BE2C (cell line): ENCODE data around the gene ISYNA1.

Experiments used
- DNase-seq: peaks from one replicate; pipeline ENCODE4 v3.0.0-alpha.2; 2020
- H3K27me3 ChIP-seq: fragments of 250-450 bp; sonication (Bioruptor Pico); 2 replicates; pipeline ENCODE4 v1.5.1; 2020; ENCODE audit warnings: mild to moderate bottlenecking
- H3K36me3 ChIP-seq: fragments of 250-450 bp; sonication (Bioruptor Pico); 2 replicates; pipeline ENCODE4 v1.5.1; 2020; ENCODE audit warnings: mild to moderate bottlenecking
- H3K4me1 ChIP-seq: fragments of 250-450 bp; sonication (Bioruptor Pico); 2 replicates; pipeline ENCODE4 v1.5.1; 2020
- H3K4me3 ChIP-seq: 2 replicates; pipeline ENCODE4 v1.5.1; 2011; ENCODE audit warnings: low read depth, low read length
- H3K9me3 ChIP-seq: fragments of 250-450 bp; sonication (Bioruptor Pico); 2 replicates; pipeline ENCODE4 v1.5.1; 2020
- CTCF ChIP-seq: IDR thresholded peaks from 2 replicates; pipeline ENCODE4 v1.5.1; 2012; ENCODE audit warnings: mild to moderate bottlenecking, low read depth, low read length

Gene ISYNA1

GRCh38 chr19:18439025-18439909, 1.3 kb upstream of the ISYNA1 start:
- Histone ChIP-seq H3K4me3 (no peak overlapping the region), H3K36me3 (peaks cover 22% of the 10 kb centered on the region), H3K4me1 (peaks cover 9% of the 10 kb centered on the region), H3K9me3 (no peaks in the 10 kb centered on the region), H3K27me3 (no peaks in the 10 kb centered on the region)
- no peak for DNase-seq
- TF ChIP-seq CTCF: no peak

GRCh38 chr19:18438331-18439024, 545 bp upstream of the ISYNA1 start:
- peaks cover 12% of the 10 kb centered on the region for H3K4me1 ChIP-seq
- H3K4me3 ChIP-seq: no peak overlapping the region
- no peak for DNase-seq

DNA sequence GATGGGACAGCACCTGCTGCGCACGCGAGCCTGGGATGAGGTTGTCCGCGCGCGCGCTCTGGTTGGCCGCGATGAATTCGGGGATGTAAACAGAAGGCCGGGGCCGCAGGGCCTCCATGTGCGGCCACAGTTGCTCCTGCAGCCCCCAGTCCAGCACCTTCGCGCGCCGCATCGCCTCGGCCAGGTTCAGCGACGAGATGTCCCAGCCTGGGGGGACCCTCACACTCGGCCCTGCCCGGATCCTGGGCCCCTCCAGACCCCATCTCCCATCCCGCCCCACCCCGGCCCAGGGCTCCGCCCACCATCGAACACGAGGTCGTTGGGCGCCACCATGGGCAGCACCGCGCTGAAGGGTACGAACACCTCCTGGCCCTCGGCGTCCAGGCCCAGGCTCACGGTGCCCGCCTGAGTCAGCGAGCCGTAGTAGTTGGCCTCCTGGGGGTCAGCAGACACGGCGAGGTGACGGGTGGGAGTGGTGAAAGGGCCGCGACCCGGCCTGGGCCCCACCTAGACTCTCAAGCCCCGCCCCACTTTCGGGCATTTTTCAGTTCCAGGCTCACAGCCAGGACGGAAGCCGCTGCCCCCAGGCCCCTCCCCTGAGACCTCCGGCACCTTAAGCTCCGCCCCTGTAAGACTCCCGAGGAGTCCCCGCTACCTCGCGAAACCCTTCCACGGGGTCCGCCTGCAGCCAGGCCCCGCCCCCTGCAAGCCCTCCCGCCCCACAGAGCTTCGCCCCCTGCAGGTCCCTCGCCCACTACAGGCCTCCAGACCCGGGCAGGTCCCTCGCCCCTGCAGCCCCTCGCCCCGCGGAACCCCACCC, 1.1 kb downstream of the ISYNA1 start:
- DNase-seq: peak; percentile 90
- no peaks in the 10 kb centered on the region for H3K27me3 ChIP-seq
- H3K9me3 ChIP-seq: no peaks in the 10 kb centered on the region
- peaks cover 23% of the 10 kb centered on the region for H3K4me1 ChIP-seq
- TF ChIP-seq CTCF: no peak
- H3K4me3 ChIP-seq: peak overlapping the region; percentile 51
- peaks cover 27% of the 10 kb centered on the region for H3K36me3 ChIP-seq

More at GRCh38 chr19:18438331-18439024, 545 bp upstream of the ISYNA1 start:
- H3K36me3 ChIP-seq: peaks cover 17% of the 10 kb centered on the region
- TF ChIP-seq CTCF: no peak
- no peaks in the 10 kb centered on the region for H3K9me3 ChIP-seq
- H3K27me3 ChIP-seq: no peaks in the 10 kb centered on the region

- Histone ChIP-seq H3K36me3 (peaks cover 28% of the 10 kb centered on the region), H3K9me3 (no peaks in the 10 kb centered on the region), H3K27me3 (no peaks in the 10 kb centered on the region), H3K4me3 (no peak overlapping the region; the same call in 1 of the 2 replicates), H3K4me1 (peaks cover 25% of the 10 kb centered on the region)
- DNase-seq: no peak
- TF ChIP-seq CTCF: no peak
These were observed 1.9 kb downstream of the ISYNA1 start for GRCh38 chr19:18435842-18436670.

GRCh38 chr19:18435178-18435841, 2.6 kb downstream of the ISYNA1 start:
- TF ChIP-seq CTCF: no peak
- Histone ChIP-seq H3K36me3 (peaks cover 31% of the 10 kb centered on the region), H3K4me1 (peaks cover 25% of the 10 kb centered on the region), H3K4me3 (no peak overlapping the region), H3K27me3 (no peaks in the 10 kb centered on the region), H3K9me3 (no peaks in the 10 kb centered on the region)
- DNase-seq: no peak
